H1 (cell line): ENCODE measurements around the gene ZNF398. TPM values are rescaled to one million over a fixed set of nuclear protein-coding genes. Genes with fewer than 3 reads are reported as not detected.

Experiments
- CBX5 ChIP-seq: fragments of 300-800, 300-1000 bp; sonication (generic); IDR thresholded peaks from 2 replicates; pipeline ENCODE4 v1.7.1; 2016; ENCODE audit warnings: antibody characterized with exemption, low read length, low read depth
- HDAC6 ChIP-seq: IDR thresholded peaks from one replicate; pipeline ENCODE4 v1.7.1; 2012; ENCODE audit warnings: low read depth, mild to moderate bottlenecking, inconsistent platforms, low read length, moderate library complexity
- JUN ChIP-seq: IDR thresholded peaks from 2 replicates; pipeline ENCODE4 v1.6.1; 2011; ENCODE audit warnings: low read depth, mild to moderate bottlenecking, improper control_type of control experiment, low read length
- KDM1A ChIP-seq: fragments of 200-600, 300-600 bp; sonication (generic); IDR thresholded peaks from 2 replicates; pipeline ENCODE4 v1.7.1; 2016; ENCODE audit warnings: mild to moderate bottlenecking, low read length, borderline replicate concordance
- KDM5A ChIP-seq: fragments of 200-600 bp; IDR thresholded peaks from 2 replicates; pipeline ENCODE4 v1.7.1; 2012; ENCODE audit warnings: mild to moderate bottlenecking, low read length, inconsistent platforms, mixed read lengths
- NRF1 ChIP-seq: IDR thresholded peaks from 2 replicates; pipeline ENCODE4 v1.6.1; 2011; ENCODE audit warnings: mild to moderate bottlenecking, low read depth, low read length, improper control_type of control experiment
- SUZ12 ChIP-seq: fragments of 200-600 bp; sonication (generic); IDR thresholded peaks from 2 replicates; pipeline ENCODE4 v1.6.1; 2012; ENCODE audit warnings: mild to moderate bottlenecking, inconsistent platforms, low read length, moderate library complexity, mixed read lengths
- TAF7 ChIP-seq: optimal IDR thresholded peaks from 2 replicates; pipeline ENCODE3; 2011; ENCODE audit warnings: low read depth, mild to moderate bottlenecking, inconsistent platforms, low read length, moderate library complexity, borderline replicate concordance
- polyA plus RNA-seq, 7 experiments: library from polyadenylated mRNA; depleted of rRNA in 3 of 7; stranded (reverse) in 5 of 7; unstranded in 2 of 7; fragments of >200 nt in 5 of 7; fragments of 200-250 nt in 2 of 7; gene quantifications; 1 replicate in 5 of 7; 2 replicates in 1 of 7; 4 replicates in 1 of 7; pipeline versions ENCODE4 v1.2.1 to v1.2.3, GENCODE V29; 2011 to 2013; ENCODE audit warnings: missing spikeins in 2 of 7, mixed read lengths in 2 of 7
- total RNA-seq: library from RNA; stranded (reverse); fragmentation: NEBNext Ultra II Directional; extraction: Animal tissue kit (Norgen Biotek cat#: 25700); gene quantifications from 2 replicates; pipeline ENCODE4 v1.2.1, GENCODE V29; 2021

The ZNF398 gene
- total and polyA plus RNA-seq, 2 of the 8 experiments (the other 6 are each of a cell fraction or from before 2014, with no cell fraction given) = 52.7 to 63.5 TPM

- TF ChIP-seq TAF7 (no peak), SUZ12 (no peak), HDAC6 (no peak), KDM1A (no peak), KDM5A (no peak), CBX5 (no peak), NRF1 (no peak), JUN (no peak)
- TF ChIP-seq, all 59 proteins: peak for 0
These were observed 47.5 kb downstream of the ZNF398 start (continued) for GRCh38 chr7:149194799-149195179.
